Amygdala (tissue), 56 donors: ENCODE results near the gene FRMD5.

Experiments used
- DNase-seq, 56 donors: peaks; one replicate each; lab custom pipeline; 2025; lab: John Stamatoyannopoulos, UW

The FRMD5 gene

GRCh38 chr15:43987924-43988323 is 207.1 kb downstream of the FRMD5 start:
- no peak for DNase-seq

DNA sequence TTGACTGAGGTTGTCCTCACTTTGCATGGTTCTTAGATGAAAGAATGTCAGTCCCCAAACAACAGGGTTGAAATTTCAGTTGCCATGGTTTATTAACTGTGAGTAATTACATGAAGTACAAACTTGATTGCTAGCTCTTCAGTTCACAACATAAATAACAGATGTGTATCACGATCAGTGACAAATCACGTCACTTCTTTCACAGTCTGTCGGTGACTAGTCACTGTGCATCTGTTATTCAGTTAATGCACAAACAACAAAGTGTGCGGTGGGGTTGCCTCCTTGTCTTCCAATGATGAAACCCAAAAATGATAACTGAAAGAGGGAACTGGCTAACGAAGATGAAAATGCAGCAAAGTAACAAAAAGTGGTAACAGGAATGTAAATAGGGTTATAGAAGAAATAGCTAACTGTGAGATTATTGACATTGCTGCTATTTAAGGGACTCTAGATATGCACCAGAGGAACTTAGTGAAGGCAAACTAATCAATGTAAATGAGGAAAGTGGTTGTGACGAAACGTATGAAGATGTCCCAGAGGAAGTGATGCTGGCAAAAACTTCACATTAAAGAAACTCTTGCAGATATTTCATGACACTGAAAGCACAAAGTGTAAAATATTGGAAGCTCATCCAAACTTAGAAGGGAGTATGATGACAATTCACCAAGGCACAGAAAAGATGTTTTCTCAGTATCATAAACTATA is 208.9 kb downstream of the FRMD5 start:
- no peak for DNase-seq

DNA sequence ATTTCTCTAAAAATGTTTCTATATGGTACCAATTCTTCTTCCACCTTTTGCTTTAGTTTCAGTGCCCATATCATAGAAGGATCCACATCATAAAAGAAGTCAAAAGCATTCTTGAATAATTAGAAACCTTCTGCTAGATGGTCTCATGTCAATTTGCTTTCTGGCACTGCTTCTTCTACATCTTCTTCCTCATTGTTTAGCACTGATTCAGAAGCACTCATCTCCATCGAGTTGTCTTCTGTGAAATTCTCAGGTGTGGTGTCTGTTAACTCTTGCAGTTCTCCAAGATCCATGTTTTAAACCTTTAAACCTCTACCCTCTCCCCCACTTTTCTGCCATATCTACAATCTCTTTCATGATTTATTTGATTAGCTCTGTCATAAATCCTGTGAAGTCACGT is 213.5 kb downstream of the FRMD5 start:
- no peak for DNase-seq

- no peak for DNase-seq
Observed at GRCh38 chr15:43977072-43977884, 217.8 kb downstream of the FRMD5 start.

- DNase-seq = no peak
Observed at GRCh38 chr15:43975770-43976169, 219.3 kb downstream of the FRMD5 start.

- DNase-seq = no peak
Observed at GRCh38 chr15:43975326-43975725, 219.7 kb downstream of the FRMD5 start.

DNA sequence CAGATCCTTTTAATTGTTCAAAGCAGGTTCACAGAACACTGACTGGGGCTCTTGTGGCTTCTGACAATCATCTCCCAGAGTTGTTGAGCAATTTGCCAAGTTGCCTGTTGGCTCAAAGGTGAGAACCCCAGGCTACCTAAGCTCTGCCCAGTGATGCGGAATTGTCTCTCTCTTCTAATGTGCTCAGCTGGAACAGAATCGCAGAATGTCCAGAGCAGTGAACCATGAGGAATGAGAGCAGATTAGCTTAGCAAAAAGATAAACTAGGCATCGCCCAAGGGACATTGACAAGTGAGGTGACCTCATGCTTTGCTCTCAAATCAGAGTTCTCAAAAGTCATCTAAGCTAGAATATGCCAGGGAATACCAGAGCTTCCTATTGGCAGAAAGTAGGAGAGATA is 220.2 kb downstream of the FRMD5 start:
- DNase-seq = no peak

DNA sequence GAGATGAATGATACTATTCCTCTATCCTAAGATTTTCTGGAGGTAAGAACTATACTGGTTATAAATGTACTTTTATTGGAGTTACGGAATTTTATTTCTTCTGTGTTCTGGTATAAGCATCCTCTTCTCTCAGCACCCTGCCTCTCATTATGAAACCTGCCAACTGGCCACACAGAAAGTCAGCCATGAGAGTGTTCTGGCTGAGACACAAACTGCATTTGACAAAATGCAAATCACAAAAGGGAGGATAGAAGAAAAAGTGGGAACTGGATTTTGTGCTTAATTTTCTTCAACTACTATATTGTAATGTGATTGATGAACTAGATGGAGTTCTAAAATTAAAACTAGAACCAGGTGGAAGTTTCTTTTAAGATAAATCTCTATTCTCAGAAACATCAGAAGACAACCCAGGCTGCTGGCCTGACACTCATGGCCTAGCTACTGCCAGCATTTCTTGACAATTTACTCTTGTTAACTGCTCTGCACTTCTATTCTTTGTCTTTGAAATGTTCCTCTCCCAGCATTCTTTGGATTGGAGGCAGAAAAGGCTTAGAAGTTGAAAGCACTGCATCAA is 225.2 kb downstream of the FRMD5 start:
- peak in 2 of 56 donors; percentile 8 to 38 for DNase-seq

DNA sequence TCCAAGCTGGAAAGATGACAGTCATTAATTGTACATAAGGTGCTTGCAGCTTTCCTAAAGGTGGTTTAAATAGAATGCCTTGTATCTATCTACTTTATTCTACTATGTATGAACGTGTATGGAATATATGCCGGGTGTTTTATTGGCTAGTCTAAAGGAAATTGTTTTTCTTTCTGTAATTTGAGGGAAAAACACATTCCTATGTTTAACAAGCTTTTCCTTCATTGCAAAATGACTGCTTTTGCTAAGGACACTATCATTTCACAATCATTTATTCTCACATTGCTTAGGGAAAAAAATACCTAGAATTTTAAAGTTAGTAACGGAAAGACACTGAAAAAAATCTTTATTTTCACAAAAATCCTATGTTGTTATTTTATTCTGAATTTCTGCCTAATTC is 226.5 kb downstream of the FRMD5 start:
- DNase-seq = no peak

- no peak for DNase-seq
Observed at GRCh38 chr15:43966646-43967045, 228.4 kb downstream of the FRMD5 start.

GRCh38 chr15:43958861-43959330 is 236.2 kb downstream of the FRMD5 start:
- peak in 4 of 56 donors; percentile 2 to 43 (median 11) for DNase-seq

GRCh38 chr15:43957724-43958123 is 237.3 kb downstream of the FRMD5 start:
- no peak for DNase-seq

DNA sequence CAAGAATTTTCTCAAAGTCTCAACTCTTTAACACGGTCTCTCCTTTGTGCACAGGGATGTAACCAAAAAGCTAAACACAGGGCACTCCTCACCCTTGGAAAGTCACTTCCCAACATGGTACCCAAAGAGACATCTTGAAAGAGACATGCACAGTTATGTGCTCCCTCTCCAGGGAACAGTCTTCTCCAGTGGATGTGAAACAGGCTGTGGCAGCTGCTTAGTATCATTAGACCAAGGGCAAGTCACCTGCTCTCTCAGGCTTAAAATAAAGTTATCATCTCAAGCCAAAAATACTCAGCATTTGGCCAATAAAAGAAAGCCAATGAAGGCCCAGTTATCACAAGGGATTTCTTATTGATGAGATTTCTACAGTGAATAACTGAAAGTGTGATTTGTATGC is 239.9 kb downstream of the FRMD5 start:
- no peak for DNase-seq

DNA sequence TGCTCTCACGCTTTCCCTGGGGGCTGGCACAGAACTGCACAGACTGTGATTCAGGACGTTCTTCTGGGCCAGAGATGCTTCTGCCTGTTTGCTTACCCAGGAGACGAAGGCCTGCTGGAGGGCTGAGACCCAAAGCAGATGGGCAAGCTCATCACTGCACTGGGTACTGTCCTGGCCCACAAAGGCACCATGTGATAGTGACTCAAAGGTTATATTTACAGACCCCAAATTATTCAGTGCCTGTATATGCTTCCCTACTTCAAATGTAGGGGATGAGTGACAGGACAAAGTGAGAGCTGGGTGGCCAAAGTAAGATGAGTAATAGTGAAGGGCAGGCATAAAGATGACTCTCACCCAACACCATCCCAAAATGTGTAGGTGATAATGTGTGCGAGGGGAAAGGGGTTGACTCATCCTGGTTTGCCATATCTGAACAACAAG is 240.9 kb downstream of the FRMD5 start:
- peak in 2 of 56 donors; percentile 4 to 38 for DNase-seq

GRCh38 chr15:43953402-43953801 is 241.7 kb downstream of the FRMD5 start:
- no peak for DNase-seq

DNA sequence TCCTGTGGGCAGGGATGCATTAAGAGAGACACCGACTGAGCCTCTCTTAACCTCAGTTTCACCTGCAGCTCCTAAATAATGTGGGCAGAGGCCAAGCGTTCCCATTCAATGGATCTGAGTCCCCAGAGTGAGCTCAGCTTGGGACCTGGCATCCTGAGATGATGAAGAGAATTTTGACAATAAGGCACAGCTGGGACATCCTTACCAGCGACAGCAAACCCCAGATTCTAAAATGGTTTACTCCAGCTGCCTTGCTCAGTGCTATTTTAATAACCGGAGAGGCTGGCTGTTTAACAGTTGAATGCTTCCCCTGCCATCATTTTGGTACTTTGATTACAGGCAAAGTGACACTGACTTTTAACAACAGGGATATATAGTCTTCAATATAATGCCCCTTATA is 244.5 kb downstream of the FRMD5 start:
- DNase-seq = no peak

DNA sequence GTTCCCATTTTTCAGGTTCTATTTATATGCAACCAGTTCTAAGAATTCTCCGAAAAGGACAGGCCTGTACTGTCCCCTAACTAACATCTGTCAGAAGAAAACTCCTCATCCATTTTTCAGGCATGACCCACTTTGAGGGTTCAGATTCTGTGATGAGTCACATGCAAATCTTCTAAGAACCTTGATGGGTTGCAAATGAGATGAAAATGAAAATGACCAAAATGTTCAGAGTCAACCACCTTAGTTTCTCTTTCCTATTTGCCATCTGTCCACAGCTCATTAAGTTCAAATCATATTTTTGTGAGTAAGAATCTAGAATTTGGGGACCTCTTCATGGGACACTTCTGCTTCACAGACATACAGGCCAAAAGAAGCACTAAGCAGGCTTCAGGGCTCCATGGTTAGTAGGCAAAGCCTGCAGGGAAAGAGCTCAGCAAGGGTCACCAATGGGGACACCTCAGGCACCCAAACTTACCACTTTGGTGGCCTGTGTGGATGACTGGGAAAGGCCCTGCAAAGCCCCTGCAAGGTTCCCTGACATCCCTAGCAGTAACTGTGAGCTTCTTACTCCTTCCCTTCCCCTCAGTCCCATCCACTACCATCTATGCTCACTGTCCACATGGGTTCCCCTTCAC is 246.3 kb downstream of the FRMD5 start:
- no peak for DNase-seq

DNA sequence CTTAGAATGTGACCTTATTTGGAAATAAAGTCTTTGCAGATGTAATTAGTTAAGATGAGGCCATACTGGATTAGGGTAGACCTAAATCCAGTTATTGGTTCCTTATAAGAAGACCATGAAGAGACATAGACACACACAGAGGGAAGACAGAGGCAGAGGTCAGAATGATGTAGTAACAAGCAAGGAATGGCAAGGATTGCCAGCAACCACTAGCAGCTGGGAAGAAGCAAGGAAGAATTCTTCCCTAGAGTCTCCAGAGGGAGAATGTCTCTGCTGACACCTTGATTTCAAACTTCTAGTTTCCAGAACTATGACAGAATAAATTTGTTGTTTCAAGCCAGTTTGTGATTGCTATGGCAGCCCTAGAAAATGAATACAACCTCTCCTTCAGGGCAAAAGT is 251.6 kb downstream of the FRMD5 start:
- DNase-seq = no peak

- no peak for DNase-seq
Observed at GRCh38 chr15:43942194-43942593, 252.9 kb downstream of the FRMD5 start.

DNA sequence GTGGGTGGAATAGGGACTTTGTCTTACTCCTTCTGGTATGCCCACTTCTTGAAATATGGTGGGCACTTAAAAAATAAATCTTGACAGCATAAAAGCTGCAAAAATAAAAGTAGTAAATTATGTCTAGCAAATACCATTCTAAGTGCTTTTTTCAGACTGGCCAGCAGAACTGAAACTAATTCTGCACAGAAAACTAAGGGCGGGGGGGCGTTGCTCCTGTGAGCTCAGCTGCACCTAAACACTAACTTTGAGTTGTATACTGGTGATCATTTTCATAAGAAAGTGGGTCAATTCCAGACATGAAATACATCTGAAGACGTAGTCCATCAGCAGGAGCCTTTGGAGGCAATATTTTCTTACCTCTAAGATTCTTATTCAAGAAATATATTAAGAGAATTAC is 253.5 kb downstream of the FRMD5 start:
- DNase-seq = no peak

- DNase-seq = no peak
Observed at GRCh38 chr15:43941071-43941470, 254.0 kb downstream of the FRMD5 start.
